Measurements from ENCODE around the gene IQSEC1. TPM values are rescaled to one million over a fixed set of nuclear protein-coding genes. Genes with fewer than 3 reads are reported as not detected.

Gene IQSEC1
- total and polyA plus RNA-seq, 9 of the 15 experiments (the other 6 are each of a cell fraction or from before 2014, with no cell fraction given): 0.56 to 39.0 (median 6.8) TPM

GRCh38 chr3:13106308-13107001 is 33.2 kb upstream of the IQSEC1 start (continued):
- no peak for TF ChIP-seq ZNF407 (IDR thresholded peaks at IDR 0.05; ENCODE audit: low read depth)
- TF ChIP-seq U2AF1 (optimal IDR thresholded peaks at IDR 0.05; ENCODE audit: low read depth, low read length): no peak
- TF ChIP-seq ZNF584 (CRISPR knock-in tag; IDR thresholded peaks at IDR 0.05; ENCODE audit: low read depth): no peak
- no peak for TF ChIP-seq GTF2E2 (tag; IDR thresholded peaks at IDR 0.05)
- TF ChIP-seq ZBTB43 (CRISPR knock-in tag; IDR thresholded peaks at IDR 0.05): no peak
- no peak for TF ChIP-seq PCBP1 (IDR thresholded peaks at IDR 0.05; ENCODE audit: low read depth, low read length, poor library complexity, severe bottlenecking)
